GM12875 (cell line): ENCODE results near the gene NR1I2.

Source experiments
- H3K4me3 ChIP-seq: one replicate; pipeline ENCODE4 v1.5.1; 2011; ENCODE audit warnings: low read depth, low read length, control low read depth
- TF ChIP-seq, protein P1 (sequence below): IDR thresholded peaks from 2 replicates; pipeline ENCODE4 v1.5.1; 2011; ENCODE audit warnings: low read depth, mild to moderate bottlenecking, control low read depth, inconsistent platforms, low read length, moderate library complexity, borderline replicate concordance; ENCODE audit not compliant: insufficient read depth

Gene NR1I2

GRCh38 chr3:119790369-119790768 is 8.5 kb downstream of the NR1I2 start:
- TF ChIP-seq, protein P1, sequence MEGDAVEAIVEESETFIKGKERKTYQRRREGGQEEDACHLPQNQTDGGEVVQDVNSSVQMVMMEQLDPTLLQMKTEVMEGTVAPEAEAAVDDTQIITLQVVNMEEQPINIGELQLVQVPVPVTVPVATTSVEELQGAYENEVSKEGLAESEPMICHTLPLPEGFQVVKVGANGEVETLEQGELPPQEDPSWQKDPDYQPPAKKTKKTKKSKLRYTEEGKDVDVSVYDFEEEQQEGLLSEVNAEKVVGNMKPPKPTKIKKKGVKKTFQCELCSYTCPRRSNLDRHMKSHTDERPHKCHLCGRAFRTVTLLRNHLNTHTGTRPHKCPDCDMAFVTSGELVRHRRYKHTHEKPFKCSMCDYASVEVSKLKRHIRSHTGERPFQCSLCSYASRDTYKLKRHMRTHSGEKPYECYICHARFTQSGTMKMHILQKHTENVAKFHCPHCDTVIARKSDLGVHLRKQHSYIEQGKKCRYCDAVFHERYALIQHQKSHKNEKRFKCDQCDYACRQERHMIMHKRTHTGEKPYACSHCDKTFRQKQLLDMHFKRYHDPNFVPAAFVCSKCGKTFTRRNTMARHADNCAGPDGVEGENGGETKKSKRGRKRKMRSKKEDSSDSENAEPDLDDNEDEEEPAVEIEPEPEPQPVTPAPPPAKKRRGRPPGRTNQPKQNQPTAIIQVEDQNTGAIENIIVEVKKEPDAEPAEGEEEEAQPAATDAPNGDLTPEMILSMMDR: no peak
- H3K4me3 ChIP-seq: no peak overlapping the region

- TF ChIP-seq, protein P1: no peak
- no peak overlapping the region for H3K4me3 ChIP-seq
Measured at GRCh38 chr3:119792270-119792669, 10.4 kb downstream of the NR1I2 start.

- TF ChIP-seq, protein P1: no peak
Measured at GRCh38 chr3:119794401-119794800, 12.5 kb downstream of the NR1I2 start.

DNA sequence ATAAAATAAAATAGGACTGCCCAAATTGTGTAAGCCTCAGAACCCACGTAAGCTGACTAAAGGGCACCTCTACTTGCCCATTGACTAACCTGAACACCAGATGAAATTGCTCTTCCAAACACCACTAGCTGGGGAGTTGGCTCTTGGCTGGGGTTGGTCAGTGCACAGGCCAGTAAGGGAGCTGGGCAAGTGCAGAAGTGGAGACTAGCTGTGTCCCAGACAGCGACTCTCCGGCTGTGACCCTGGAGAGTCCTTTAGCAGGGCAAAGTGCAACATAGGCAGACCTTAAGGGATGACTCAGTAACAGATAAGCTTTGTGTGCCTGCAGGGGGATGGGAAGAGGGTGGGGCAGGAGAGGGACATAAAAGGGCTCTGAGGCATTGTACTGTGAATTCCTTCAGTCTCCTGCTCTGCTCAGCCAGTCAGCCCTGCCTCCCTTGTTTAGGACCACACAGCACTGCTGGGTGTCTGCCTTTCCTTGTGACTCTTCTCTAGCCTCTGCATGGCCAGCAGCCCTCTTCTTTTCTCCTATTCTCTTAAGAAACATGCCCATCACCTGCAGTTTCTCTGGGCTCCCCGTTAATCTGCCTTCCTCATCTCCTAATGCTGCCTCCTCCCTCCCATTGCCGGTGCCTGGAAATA is 13.2 kb downstream of the NR1I2 start:
- TF ChIP-seq, protein P1: no peak
- H3K4me3 ChIP-seq: no peak overlapping the region

More at GRCh38 chr3:119794401-119794800, 12.5 kb downstream of the NR1I2 start:
- H3K4me3 ChIP-seq: no peak overlapping the region

DNA sequence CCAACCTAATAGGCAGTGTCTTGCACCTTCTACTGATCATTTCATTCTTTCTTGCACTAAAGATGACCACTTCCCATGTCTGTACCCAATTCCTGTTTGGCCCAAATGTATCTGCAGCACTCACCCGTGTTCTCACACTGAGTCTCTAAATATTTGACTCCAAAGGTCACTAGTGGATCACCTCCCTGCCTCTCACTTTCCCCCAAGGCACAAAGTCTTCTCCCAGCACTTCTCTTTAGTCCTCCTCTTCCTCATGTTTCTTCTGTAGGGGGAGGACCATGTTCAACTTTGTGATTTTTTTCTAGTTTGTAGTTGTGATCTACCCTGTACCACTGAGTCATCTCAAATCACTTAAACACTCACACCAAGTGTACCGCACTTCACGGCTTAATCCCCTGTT is 13.9 kb downstream of the NR1I2 start:
- TF ChIP-seq, protein P1: no peak
- no peak overlapping the region for H3K4me3 ChIP-seq

- no peak overlapping the region for H3K4me3 ChIP-seq
- TF ChIP-seq, protein P1: no peak
Measured at GRCh38 chr3:119796368-119796767, 14.5 kb downstream of the NR1I2 start.

GRCh38 chr3:119796785-119797184 is 14.9 kb downstream of the NR1I2 start:
- H3K4me3 ChIP-seq: no peak overlapping the region
- TF ChIP-seq, protein P1: no peak
